Mucosa of rectum (tissue), 2 donors: ENCODE data around the gene FAM50B.

Source experiments
- H3K27ac ChIP-seq, 2 donors: one replicate each; pipeline ENCODE4 v1.7.0; 2013; ENCODE audit warnings: inconsistent platforms in 2 of 2, low read depth in 2 of 2, low read length in 2 of 2
- H3K27me3 ChIP-seq, 2 donors: one replicate each; pipeline ENCODE4 v1.7.0; 2013; ENCODE audit warnings: low read length in 2 of 2; ENCODE audit not compliant: control insufficient read depth in 2 of 2, insufficient read depth in 2 of 2
- H3K36me3 ChIP-seq, 2 donors: one replicate each; pipeline ENCODE4 v1.7.0; 2013; ENCODE audit warnings: low read length in 2 of 2; ENCODE audit not compliant: control insufficient read depth in 2 of 2, insufficient read depth in 2 of 2
- H3K4me1 ChIP-seq, 2 donors: one replicate each; pipeline ENCODE4 v1.7.0; 2013; ENCODE audit warnings: low read length in 2 of 2, mild to moderate bottlenecking in 1 of 2; ENCODE audit not compliant: control insufficient read depth in 2 of 2, insufficient read depth in 2 of 2
- H3K4me3 ChIP-seq, 2 donors: one replicate each; pipeline ENCODE4 v1.7.0; 2013; ENCODE audit warnings: low read length in 2 of 2
- H3K9ac ChIP-seq, 2 donors: one replicate each; pipeline ENCODE4 v1.7.0; 2013; ENCODE audit warnings: low read length in 2 of 2, low read depth in 1 of 2, mild to moderate bottlenecking in 1 of 2
- H3K9me3 ChIP-seq, 2 donors: one replicate each; pipeline ENCODE4 v1.7.0; 2013; ENCODE audit warnings: low read length in 2 of 2; ENCODE audit not compliant: control insufficient read depth in 2 of 2
- donor health status: healthy.
- donor health status: Normal muscosa, but diverticular disease.

Gene FAM50B

GRCh38 chr6:3882866-3883265 lies 33.7 kb downstream of the FAM50B start:
- no peak overlapping the region for H3K9ac ChIP-seq
- no peaks in the 10 kb centered on the region for H3K27me3 ChIP-seq
- no peaks in the 10 kb centered on the region for H3K36me3 ChIP-seq
- no peak overlapping the region for H3K4me3 ChIP-seq
- peaks cover 0 to 4% of the 10 kb centered on the region in 2 donors for H3K4me1 ChIP-seq
- no peaks in the 10 kb centered on the region for H3K9me3 ChIP-seq
- H3K27ac ChIP-seq = no peak overlapping the region

GRCh38 chr6:3884007-3884745 lies 35.0 kb downstream of the FAM50B start:
- H3K4me3 ChIP-seq = no peak overlapping the region
- H3K4me1 ChIP-seq = peaks cover 4 to 8% of the 10 kb centered on the region in 2 donors
- no peak overlapping the region for H3K27ac ChIP-seq
- H3K9ac ChIP-seq = no peak overlapping the region
- H3K36me3 ChIP-seq = no peaks in the 10 kb centered on the region
- H3K27me3 ChIP-seq = no peaks in the 10 kb centered on the region
- H3K9me3 ChIP-seq = no peaks in the 10 kb centered on the region

- Histone ChIP-seq H3K9ac (no peak overlapping the region), H3K36me3 (no peaks in the 10 kb centered on the region), H3K4me1 (peaks cover 4 to 8% of the 10 kb centered on the region in 2 donors), H3K27ac (no peak overlapping the region), H3K27me3 (no peaks in the 10 kb centered on the region), H3K9me3 (no peaks in the 10 kb centered on the region), H3K4me3 (no peak overlapping the region)
Measured at GRCh38 chr6:3885262-3886036, 36.3 kb downstream of the FAM50B start.

GRCh38 chr6:3887150-3887700 lies 38.1 kb downstream of the FAM50B start:
- no peaks in the 10 kb centered on the region for H3K27me3 ChIP-seq
- H3K36me3 ChIP-seq = no peaks in the 10 kb centered on the region
- no peaks in the 10 kb centered on the region for H3K9me3 ChIP-seq
- H3K27ac ChIP-seq = no peak overlapping the region
- H3K4me1 ChIP-seq = peaks cover 4 to 8% of the 10 kb centered on the region in 2 donors
- no peak overlapping the region for H3K4me3 ChIP-seq
- H3K9ac ChIP-seq = no peak overlapping the region

- H3K4me3 ChIP-seq = no peak overlapping the region
- H3K9ac ChIP-seq = no peak overlapping the region
- no peaks in the 10 kb centered on the region for H3K36me3 ChIP-seq
- H3K27me3 ChIP-seq = no peaks in the 10 kb centered on the region
- no peak overlapping the region for H3K27ac ChIP-seq
- H3K9me3 ChIP-seq = no peaks in the 10 kb centered on the region
- peaks cover 4 to 8% of the 10 kb centered on the region in 2 donors for H3K4me1 ChIP-seq
Measured at GRCh38 chr6:3888153-3888957, 39.2 kb downstream of the FAM50B start.

- Histone ChIP-seq H3K4me1 (peaks cover 4 to 8% of the 10 kb centered on the region in 2 donors), H3K9ac (no peak overlapping the region), H3K27me3 (no peaks in the 10 kb centered on the region), H3K9me3 (no peaks in the 10 kb centered on the region), H3K36me3 (no peaks in the 10 kb centered on the region), H3K27ac (no peak overlapping the region), H3K4me3 (no peak overlapping the region)
Measured at GRCh38 chr6:3890047-3890446, 40.9 kb downstream of the FAM50B start.

GRCh38 chr6:3891883-3892282 lies 42.7 kb downstream of the FAM50B start:
- Histone ChIP-seq H3K27me3 (no peaks in the 10 kb centered on the region), H3K9me3 (no peaks in the 10 kb centered on the region), H3K4me3 (no peak overlapping the region), H3K36me3 (no peaks in the 10 kb centered on the region), H3K4me1 (peaks cover 4 to 8% of the 10 kb centered on the region in 2 donors), H3K27ac (no peak overlapping the region), H3K9ac (no peak overlapping the region)

- H3K9me3 ChIP-seq = no peaks in the 10 kb centered on the region
- no peak overlapping the region for H3K27ac ChIP-seq
- H3K36me3 ChIP-seq = no peaks in the 10 kb centered on the region
- H3K4me1 ChIP-seq = peaks cover 4 to 7% of the 10 kb centered on the region in 2 donors
- H3K9ac ChIP-seq = no peak overlapping the region
- no peak overlapping the region for H3K4me3 ChIP-seq
- no peaks in the 10 kb centered on the region for H3K27me3 ChIP-seq
Measured at GRCh38 chr6:3892603-3893002, 43.4 kb downstream of the FAM50B start.

GRCh38 chr6:3893487-3893886 lies 44.3 kb downstream of the FAM50B start:
- Histone ChIP-seq H3K36me3 (no peaks in the 10 kb centered on the region), H3K27me3 (no peaks in the 10 kb centered on the region), H3K4me3 (no peak overlapping the region), H3K9ac (no peak overlapping the region), H3K4me1 (peaks cover under 1 to 1% of the 10 kb centered on the region in 2 donors), H3K27ac (no peak overlapping the region), H3K9me3 (no peaks in the 10 kb centered on the region)
